A549 (cell line): Measurements from ENCODE around the gene TRABD2B.

ENCODE experiments used
- CBX2 ChIP-seq: fragments of 200-600 bp; sonication (generic); IDR thresholded peaks from 2 replicates; pipeline ENCODE4 v1.6.1; 2016; ENCODE audit warnings: low read depth, mild to moderate bottlenecking, borderline replicate concordance
- E2F6 ChIP-seq: IDR thresholded peaks from 2 replicates; pipeline ENCODE4 v1.6.1; 2012; ENCODE audit warnings: low read depth, borderline replicate concordance
- EP300 ChIP-seq, 2 experiments: fragments of >200 bp; sonication (Bioruptor Twin); formaldehyde crosslinking; IDR thresholded peaks; 2 replicates in 1 of 2; 3 replicates in 1 of 2; pipeline ENCODE4 v1.6.1; 2016 to 2017
- HOXA7 ChIP-seq: fragments of 250-450 bp; sonication (Bioruptor Pico); IDR thresholded peaks from 2 replicates; pipeline ENCODE4 v1.5.0; 2020; ENCODE audit warnings: mild to moderate bottlenecking, moderate library complexity
- MAFK ChIP-seq: fragments of 450-650 bp; IDR thresholded peaks from 2 replicates; pipeline ENCODE4 v1.6.1; 2014; ENCODE audit not compliant: partially characterized antibody
- PHF8 ChIP-seq: fragments of 200-600 bp; sonication (generic); IDR thresholded peaks from 2 replicates; pipeline ENCODE4 v1.6.1; 2016; ENCODE audit warnings: low read depth, mild to moderate bottlenecking, antibody characterized with exemption, moderate library complexity, borderline replicate concordance
- POLR2A ChIP-seq: IDR thresholded peaks from 2 replicates; pipeline ENCODE4 v1.6.1; 2012; ENCODE audit warnings: mild to moderate bottlenecking, low read length
- RAD21 ChIP-seq, 2 experiments: fragments of >200 bp in 1 of 2; sonication (Bioruptor Twin) in 1 of 2; formaldehyde crosslinking in 1 of 2; IDR thresholded peaks in 1 of 2; conservative IDR thresholded peaks in 1 of 2; 2 replicates in 1 of 2; 3 replicates in 1 of 2; pipeline ENCODE4 v1.6.1; 2012 to 2018; ENCODE audit warnings: inconsistent platforms in 1 of 2
- RFX5 ChIP-seq: fragments of 450-650 bp; IDR thresholded peaks from 2 replicates; pipeline ENCODE4 v1.7.1; 2014; ENCODE audit warnings: antibody characterized with exemption, mild to moderate bottlenecking, moderate library complexity
- ZNF302 ChIP-seq: fragments of 250-450 bp; sonication (Bioruptor Pico); IDR thresholded peaks from 2 replicates; pipeline ENCODE4 v1.9.0; 2021; ENCODE audit warnings: inconsistent platforms, mild to moderate bottlenecking, moderate library complexity
- TF ChIP-seq, protein P1 (sequence below): fragments of >200 bp; sonication (Bioruptor Twin); formaldehyde crosslinking; IDR thresholded peaks from 3 replicates; pipeline ENCODE4 v1.5.1; 2016

GRCh38 chr1:47732489-47732888 is 264.7 kb downstream of the TRABD2B start:
- TF ChIP-seq POLR2A (no peak), PHF8 (no peak), CBX2 (no peak), EP300 (IDR thresholded peaks at IDR 0.05) (no peak), ZNF302 (CRISPR knock-in tag) (no peak), RAD21 (conservative IDR thresholded peaks at IDR 0.05 in 1 of 2, IDR thresholded peaks at IDR 0.05 in 1 of 2) (no peak), E2F6 (no peak), RFX5 (no peak), MAFK (no peak), HOXA7 (CRISPR knock-in tag) (no peak)
- TF ChIP-seq, protein P1, sequence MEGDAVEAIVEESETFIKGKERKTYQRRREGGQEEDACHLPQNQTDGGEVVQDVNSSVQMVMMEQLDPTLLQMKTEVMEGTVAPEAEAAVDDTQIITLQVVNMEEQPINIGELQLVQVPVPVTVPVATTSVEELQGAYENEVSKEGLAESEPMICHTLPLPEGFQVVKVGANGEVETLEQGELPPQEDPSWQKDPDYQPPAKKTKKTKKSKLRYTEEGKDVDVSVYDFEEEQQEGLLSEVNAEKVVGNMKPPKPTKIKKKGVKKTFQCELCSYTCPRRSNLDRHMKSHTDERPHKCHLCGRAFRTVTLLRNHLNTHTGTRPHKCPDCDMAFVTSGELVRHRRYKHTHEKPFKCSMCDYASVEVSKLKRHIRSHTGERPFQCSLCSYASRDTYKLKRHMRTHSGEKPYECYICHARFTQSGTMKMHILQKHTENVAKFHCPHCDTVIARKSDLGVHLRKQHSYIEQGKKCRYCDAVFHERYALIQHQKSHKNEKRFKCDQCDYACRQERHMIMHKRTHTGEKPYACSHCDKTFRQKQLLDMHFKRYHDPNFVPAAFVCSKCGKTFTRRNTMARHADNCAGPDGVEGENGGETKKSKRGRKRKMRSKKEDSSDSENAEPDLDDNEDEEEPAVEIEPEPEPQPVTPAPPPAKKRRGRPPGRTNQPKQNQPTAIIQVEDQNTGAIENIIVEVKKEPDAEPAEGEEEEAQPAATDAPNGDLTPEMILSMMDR: no peak
